Measurements from ENCODE around the gene SLFN11.
A peak's percentile ranks its signal among the peaks of the same experiment; 100 is the strongest.
"Not testable (repeated sequence)": the region's sequence is repeated elsewhere in the genome, so short reads cannot be mapped to it uniquely, and the experiment has no call there.

The SLFN11 gene

GRCh38 chr17:35345445-35345925 is 27.9 kb downstream of the SLFN11 start:
- Mint-ChIP-seq H3K4me1 (peaks cover 47% of the 10 kb centered on the region), H3K27ac (ENCODE audit: low read depth) (peak overlapping the region; percentile 91), H3K27me3 (no peaks in the 10 kb centered on the region), H3K9me3 (no peaks in the 10 kb centered on the region), H3K4me3 (peak overlapping the region; percentile 85), H3K36me3 (ENCODE audit: insufficient read depth) (peaks cover 12% of the 10 kb centered on the region)
- ATAC-seq (replicated peaks; ENCODE audit: extremely low read depth, poor library complexity, severe bottlenecking) = no peak
- DNase-seq (ENCODE audit: low spot score in 2 of 2) = no peak

- no peak overlapping the region for H3K4me3 Mint-ChIP-seq
- no peaks in the 10 kb centered on the region for H3K27me3 Mint-ChIP-seq
Measured at GRCh38 chr17:35344262-35344661, 29.2 kb downstream of the SLFN11 start.

GRCh38 chr17:35342276-35342675 is 31.1 kb downstream of the SLFN11 start:
- Mint-ChIP-seq H3K27me3 (no peaks in the 10 kb centered on the region), H3K4me3 (peak overlapping the region; percentile 66), H3K36me3 (ENCODE audit: insufficient read depth) (peaks cover 9% of the 10 kb centered on the region), H3K9me3 (no peaks in the 10 kb centered on the region), H3K27ac (ENCODE audit: low read depth) (peak overlapping the region; percentile 87), H3K4me1 (peaks cover 36% of the 10 kb centered on the region)
- DNase-seq (ENCODE audit: low spot score in 2 of 2) (no peak), ATAC-seq (replicated peaks; ENCODE audit: extremely low read depth, poor library complexity, severe bottlenecking) (no peak)

More at GRCh38 chr17:35344262-35344661, 29.2 kb downstream of the SLFN11 start:
- peaks cover 12% of the 10 kb centered on the region for H3K36me3 Mint-ChIP-seq (ENCODE audit: insufficient read depth)
- no peak for DNase-seq (ENCODE audit: low spot score in 2 of 2)
- no peak overlapping the region for H3K27ac Mint-ChIP-seq (ENCODE audit: low read depth)
- no peak for ATAC-seq (replicated peaks; ENCODE audit: extremely low read depth, poor library complexity, severe bottlenecking)
- peaks cover 47% of the 10 kb centered on the region for H3K4me1 Mint-ChIP-seq
- H3K9me3 Mint-ChIP-seq = no peaks in the 10 kb centered on the region

GRCh38 chr17:35341411-35341992 is 31.9 kb downstream of the SLFN11 start:
- Mint-ChIP-seq H3K27me3 (no peaks in the 10 kb centered on the region), H3K4me1 (peaks cover 28% of the 10 kb centered on the region), H3K9me3 (no peaks in the 10 kb centered on the region), H3K27ac (ENCODE audit: low read depth) (peak overlapping the region; percentile 87), H3K4me3 (peak overlapping the region; percentile 66), H3K36me3 (ENCODE audit: insufficient read depth) (peaks cover 9% of the 10 kb centered on the region)
- DNase-seq (ENCODE audit: low spot score in 2 of 2) = peak in 1 of 2 donors; percentile 46
- ATAC-seq (replicated peaks; ENCODE audit: extremely low read depth, poor library complexity, severe bottlenecking) = peak; percentile 24

- ATAC-seq (replicated peaks; ENCODE audit: extremely low read depth, poor library complexity, severe bottlenecking) (no peak), DNase-seq (ENCODE audit: low spot score in 2 of 2) (no peak)
- no peak overlapping the region for H3K27ac Mint-ChIP-seq (ENCODE audit: low read depth)
- no peaks in the 10 kb centered on the region for H3K27me3 Mint-ChIP-seq
- H3K4me3 Mint-ChIP-seq = no peak overlapping the region
- peaks cover 5% of the 10 kb centered on the region for H3K36me3 Mint-ChIP-seq (ENCODE audit: insufficient read depth)
- no peaks in the 10 kb centered on the region for H3K9me3 Mint-ChIP-seq
- H3K4me1 Mint-ChIP-seq = peaks cover 18% of the 10 kb centered on the region
Measured at GRCh38 chr17:35338230-35338629, 35.2 kb downstream of the SLFN11 start.

- ATAC-seq (replicated peaks; ENCODE audit: extremely low read depth, poor library complexity, severe bottlenecking) (no peak), DNase-seq (ENCODE audit: low spot score in 2 of 2) (no peak)
- no peak overlapping the region for H3K27ac Mint-ChIP-seq (ENCODE audit: low read depth)
- no peak overlapping the region for H3K4me3 Mint-ChIP-seq
- peaks cover 15% of the 10 kb centered on the region for H3K4me1 Mint-ChIP-seq
- H3K27me3 Mint-ChIP-seq = no peaks in the 10 kb centered on the region
- H3K36me3 Mint-ChIP-seq (ENCODE audit: insufficient read depth) = peaks cover 9% of the 10 kb centered on the region
- H3K9me3 Mint-ChIP-seq = no peaks in the 10 kb centered on the region
Measured at GRCh38 chr17:35337364-35337763, 36.1 kb downstream of the SLFN11 start.

- H3K27me3 Mint-ChIP-seq; H3K4me3 Mint-ChIP-seq; H3K9me3 Mint-ChIP-seq; DNase-seq (ENCODE audit: low spot score in 2 of 2); H3K27ac Mint-ChIP-seq (ENCODE audit: low read depth); ATAC-seq (replicated peaks; ENCODE audit: extremely low read depth, poor library complexity, severe bottlenecking): not testable (repeated sequence)
- H3K36me3 Mint-ChIP-seq (ENCODE audit: insufficient read depth) = peaks cover 12% of the 10 kb centered on the region
- peaks cover 29% of the 10 kb centered on the region for H3K4me1 Mint-ChIP-seq
Measured at GRCh38 chr17:35333578-35333977, 39.8 kb downstream of the SLFN11 start.

- ATAC-seq (replicated peaks; ENCODE audit: extremely low read depth, poor library complexity, severe bottlenecking) = no peak
- Mint-ChIP-seq H3K36me3 (ENCODE audit: insufficient read depth) (peaks cover 35% of the 10 kb centered on the region), H3K4me3 (no peak overlapping the region)
Measured at GRCh38 chr17:35322749-35323148, 50.7 kb downstream of the SLFN11 start.

GRCh38 chr17:35315971-35316370 is 57.5 kb downstream of the SLFN11 start:
- H3K4me3 Mint-ChIP-seq = peak overlapping the region; percentile 95
- ATAC-seq (replicated peaks; ENCODE audit: extremely low read depth, poor library complexity, severe bottlenecking) = no peak
- H3K9me3 Mint-ChIP-seq = no peaks in the 10 kb centered on the region
- H3K27me3 Mint-ChIP-seq = no peaks in the 10 kb centered on the region
- no peak for DNase-seq (ENCODE audit: low spot score in 2 of 2)
- no peak overlapping the region for H3K27ac Mint-ChIP-seq (ENCODE audit: low read depth)
- peaks cover 74% of the 10 kb centered on the region for H3K4me1 Mint-ChIP-seq
- H3K36me3 Mint-ChIP-seq (ENCODE audit: insufficient read depth) = peaks cover 14% of the 10 kb centered on the region

More at GRCh38 chr17:35322749-35323148, 50.7 kb downstream of the SLFN11 start:
- DNase-seq (ENCODE audit: low spot score in 2 of 2) = no peak
- Mint-ChIP-seq H3K9me3 (no peaks in the 10 kb centered on the region), H3K4me1 (peaks cover 25% of the 10 kb centered on the region), H3K27me3 (no peaks in the 10 kb centered on the region), H3K27ac (ENCODE audit: low read depth) (no peak overlapping the region)

- peaks cover 14% of the 10 kb centered on the region for H3K36me3 Mint-ChIP-seq (ENCODE audit: insufficient read depth)
- peak overlapping the region; percentile 95 for H3K4me3 Mint-ChIP-seq
- no peaks in the 10 kb centered on the region for H3K27me3 Mint-ChIP-seq
- H3K27ac Mint-ChIP-seq (ENCODE audit: low read depth) = peak overlapping the region; percentile 96
- ATAC-seq (replicated peaks; ENCODE audit: extremely low read depth, poor library complexity, severe bottlenecking) = no peak
- DNase-seq (ENCODE audit: low spot score in 2 of 2) = no peak
- no peaks in the 10 kb centered on the region for H3K9me3 Mint-ChIP-seq
- H3K4me1 Mint-ChIP-seq = peaks cover 74% of the 10 kb centered on the region
Measured at GRCh38 chr17:35315283-35315682, 58.1 kb downstream of the SLFN11 start.

- peak overlapping the region; percentile 96 for H3K27ac Mint-ChIP-seq (ENCODE audit: low read depth)
- peaks cover 14% of the 10 kb centered on the region for H3K36me3 Mint-ChIP-seq (ENCODE audit: insufficient read depth)
- no peak for ATAC-seq (replicated peaks; ENCODE audit: extremely low read depth, poor library complexity, severe bottlenecking)
- H3K9me3 Mint-ChIP-seq = no peaks in the 10 kb centered on the region
- DNase-seq (ENCODE audit: low spot score in 2 of 2) = no peak
- H3K4me3 Mint-ChIP-seq = peak overlapping the region; percentile 95
- no peaks in the 10 kb centered on the region for H3K27me3 Mint-ChIP-seq
- H3K4me1 Mint-ChIP-seq = peaks cover 69% of the 10 kb centered on the region
Measured at GRCh38 chr17:35314415-35315216, 58.8 kb downstream of the SLFN11 start.

GRCh38 chr17:35313875-35314409 is 59.5 kb downstream of the SLFN11 start:
- Mint-ChIP-seq H3K27ac (ENCODE audit: low read depth) (peak overlapping the region; percentile 96), H3K4me1 (peaks cover 64% of the 10 kb centered on the region), H3K4me3 (peak overlapping the region; percentile 95), H3K27me3 (no peaks in the 10 kb centered on the region), H3K9me3 (no peaks in the 10 kb centered on the region), H3K36me3 (ENCODE audit: insufficient read depth) (peaks cover 14% of the 10 kb centered on the region)
- DNase-seq (ENCODE audit: low spot score in 2 of 2) (peak in 1 of 2 donors; percentile 16), ATAC-seq (replicated peaks; ENCODE audit: extremely low read depth, poor library complexity, severe bottlenecking) (no peak)
